ENCODE results near the gene EVA1A.
"Not testable (repeated sequence)": the region's sequence is repeated elsewhere in the genome, so short reads cannot be mapped to it uniquely, and the experiment has no call there.

The EVA1A gene

DNA sequence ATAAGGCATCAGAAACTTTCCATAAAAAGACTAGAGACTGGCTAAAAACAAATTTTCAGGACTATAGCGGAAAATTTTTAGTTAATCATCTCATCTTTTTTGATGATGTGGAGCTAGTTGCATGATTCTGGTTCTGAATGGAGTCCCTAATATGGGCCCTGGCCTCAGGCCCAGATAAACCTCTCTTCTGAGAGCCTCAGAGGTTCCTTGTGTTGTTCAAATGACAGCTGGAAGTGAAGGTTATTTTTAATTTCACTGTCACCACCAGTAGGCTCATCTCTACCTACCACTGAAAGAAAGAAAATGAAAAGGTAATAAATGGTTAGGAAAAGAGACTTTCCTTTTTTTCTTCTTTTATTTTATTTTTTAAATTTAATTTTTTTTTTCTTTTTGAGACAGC is 75.9 kb downstream of the EVA1A start:
- no peak for DNase-seq (ENCODE audit: low read depth, low spot score)
- no peaks in the 10 kb centered on the region for H3K9me3 ChIP-seq (ENCODE audit: insufficient read depth, low read length)
- H3K4me3 ChIP-seq (ENCODE audit: insufficient read length, low read depth), result no peak overlapping the region
- H3K27me3 ChIP-seq (ENCODE audit: insufficient read depth, insufficient read length), result no peaks in the 10 kb centered on the region
- no peaks in the 10 kb centered on the region for H3K36me3 ChIP-seq (ENCODE audit: insufficient read depth, insufficient read length, low read length)
- TF ChIP-seq ZNF274 (IDR thresholded peaks at IDR 0.05; ENCODE audit: low read depth, low read length) (no peak), SUZ12 (IDR thresholded peaks at IDR 0.05; ENCODE audit: extremely low read depth, insufficient read depth, insufficient read length) (no peak), YY1 (IDR thresholded peaks at IDR 0.05; ENCODE audit: insufficient read depth, insufficient read length) (no peak)
- H3K4me1 ChIP-seq (ENCODE audit: insufficient read depth, insufficient read length), result no peaks in the 10 kb centered on the region
- H3K9ac ChIP-seq (ENCODE audit: insufficient read length, low read depth), result no peak overlapping the region

DNA sequence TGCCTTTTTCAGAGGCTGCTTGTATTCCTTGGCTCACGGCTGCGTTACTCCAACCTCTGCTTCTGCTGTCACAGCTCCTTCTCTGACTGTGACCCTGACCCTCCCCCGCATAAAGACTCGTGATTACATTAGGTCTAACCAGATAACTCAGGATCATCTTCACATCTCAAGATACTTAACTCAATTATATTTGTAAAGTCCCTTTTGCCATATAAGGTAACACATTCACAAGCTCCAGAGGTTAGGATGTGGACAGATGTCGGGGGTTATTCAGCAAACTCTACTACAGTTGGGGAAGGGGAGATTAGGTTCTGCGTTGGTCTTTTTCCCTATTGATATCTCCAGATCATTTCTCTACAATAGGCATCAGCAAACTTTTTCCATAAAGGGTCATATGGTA is 76.9 kb downstream of the EVA1A start:
- Histone ChIP-seq H3K9ac (ENCODE audit: insufficient read length, low read depth) (no peak overlapping the region), H3K36me3 (ENCODE audit: insufficient read depth, insufficient read length, low read length) (no peaks in the 10 kb centered on the region), H3K27me3 (ENCODE audit: insufficient read depth, insufficient read length) (no peaks in the 10 kb centered on the region), H3K4me3 (ENCODE audit: insufficient read length, low read depth) (no peak overlapping the region), H3K9me3 (ENCODE audit: insufficient read depth, low read length) (no peaks in the 10 kb centered on the region), H3K4me1 (ENCODE audit: insufficient read depth, insufficient read length) (no peaks in the 10 kb centered on the region)
- no peak for DNase-seq (ENCODE audit: low read depth, low spot score)
- no peak for TF ChIP-seq ZNF274 (IDR thresholded peaks at IDR 0.05; ENCODE audit: low read depth, low read length)
- TF ChIP-seq YY1 (IDR thresholded peaks at IDR 0.05; ENCODE audit: insufficient read depth, insufficient read length), result no peak
- no peak for TF ChIP-seq SUZ12 (IDR thresholded peaks at IDR 0.05; ENCODE audit: extremely low read depth, insufficient read depth, insufficient read length)

GRCh38 chr2:75482398-75482797 is 78.3 kb downstream of the EVA1A start:
- TF ChIP-seq YY1 (IDR thresholded peaks at IDR 0.05; ENCODE audit: insufficient read depth, insufficient read length) (no peak), ZNF274 (IDR thresholded peaks at IDR 0.05; ENCODE audit: low read depth, low read length) (no peak), SUZ12 (IDR thresholded peaks at IDR 0.05; ENCODE audit: extremely low read depth, insufficient read depth, insufficient read length) (no peak)
- DNase-seq (ENCODE audit: low read depth, low spot score), result no peak
- Histone ChIP-seq H3K4me3 (ENCODE audit: insufficient read length, low read depth) (no peak overlapping the region), H3K9me3 (ENCODE audit: insufficient read depth, low read length) (peaks cover 4% of the 10 kb centered on the region; the same call in 1 of the 2 replicates), H3K9ac (ENCODE audit: insufficient read length, low read depth) (no peak overlapping the region), H3K4me1 (ENCODE audit: insufficient read depth, insufficient read length) (no peaks in the 10 kb centered on the region), H3K27me3 (ENCODE audit: insufficient read depth, insufficient read length) (no peaks in the 10 kb centered on the region), H3K36me3 (ENCODE audit: insufficient read depth, insufficient read length, low read length) (no peaks in the 10 kb centered on the region)

DNA sequence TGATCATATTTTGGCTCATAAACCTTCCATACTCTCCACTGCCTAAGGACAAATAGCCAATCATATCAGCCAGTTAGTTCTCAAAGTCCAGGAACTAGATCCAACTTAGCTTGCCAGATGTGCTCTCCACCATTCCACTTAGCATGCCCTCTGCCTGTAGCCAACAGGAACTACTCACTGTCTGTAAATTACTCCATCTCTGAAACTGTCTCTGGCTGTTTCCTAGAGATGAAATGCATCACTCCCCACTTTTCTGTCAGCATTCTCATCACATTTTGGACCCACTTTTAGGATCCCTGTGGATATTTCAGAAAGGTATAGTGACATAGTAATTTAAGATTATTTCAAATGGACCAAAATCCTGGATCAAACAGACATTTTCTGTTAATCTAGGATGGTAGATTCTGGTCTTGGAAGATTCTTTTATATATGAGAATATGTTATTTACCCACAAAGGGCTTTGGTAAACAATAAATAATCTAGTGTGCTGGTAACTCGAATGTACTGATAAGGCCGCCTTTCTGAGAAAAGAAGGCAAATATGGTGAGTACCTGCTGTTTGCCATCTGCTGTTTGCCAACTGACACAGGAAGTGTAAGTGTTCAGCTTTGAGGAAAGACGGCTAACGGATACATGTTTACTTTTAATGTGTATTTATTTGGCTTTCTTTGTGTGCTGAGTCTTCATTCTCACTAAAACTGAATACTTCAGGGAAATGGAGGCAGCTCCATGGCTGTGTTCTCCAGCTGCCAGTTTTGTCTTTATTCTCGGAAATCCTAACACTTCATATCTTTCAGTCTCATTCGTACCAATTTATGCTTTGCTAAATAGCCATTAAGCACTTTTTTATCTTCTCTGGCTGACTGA is 79.5 kb downstream of the EVA1A start:
- no peak overlapping the region for H3K4me3 ChIP-seq (ENCODE audit: insufficient read length, low read depth)
- no peak for DNase-seq (ENCODE audit: low read depth, low spot score)
- H3K9me3 ChIP-seq (ENCODE audit: insufficient read depth, low read length), result peaks cover 5% of the 10 kb centered on the region; the same call in 1 of the 2 replicates
- no peaks in the 10 kb centered on the region for H3K4me1 ChIP-seq (ENCODE audit: insufficient read depth, insufficient read length)
- no peaks in the 10 kb centered on the region for H3K36me3 ChIP-seq (ENCODE audit: insufficient read depth, insufficient read length, low read length)
- H3K9ac ChIP-seq (ENCODE audit: insufficient read length, low read depth), result no peak overlapping the region
- no peak for TF ChIP-seq YY1 (IDR thresholded peaks at IDR 0.05; ENCODE audit: insufficient read depth, insufficient read length)
- TF ChIP-seq ZNF274 (IDR thresholded peaks at IDR 0.05; ENCODE audit: low read depth, low read length), result no peak
- TF ChIP-seq SUZ12 (IDR thresholded peaks at IDR 0.05; ENCODE audit: extremely low read depth, insufficient read depth, insufficient read length), result no peak
- no peaks in the 10 kb centered on the region for H3K27me3 ChIP-seq (ENCODE audit: insufficient read depth, insufficient read length)

DNA sequence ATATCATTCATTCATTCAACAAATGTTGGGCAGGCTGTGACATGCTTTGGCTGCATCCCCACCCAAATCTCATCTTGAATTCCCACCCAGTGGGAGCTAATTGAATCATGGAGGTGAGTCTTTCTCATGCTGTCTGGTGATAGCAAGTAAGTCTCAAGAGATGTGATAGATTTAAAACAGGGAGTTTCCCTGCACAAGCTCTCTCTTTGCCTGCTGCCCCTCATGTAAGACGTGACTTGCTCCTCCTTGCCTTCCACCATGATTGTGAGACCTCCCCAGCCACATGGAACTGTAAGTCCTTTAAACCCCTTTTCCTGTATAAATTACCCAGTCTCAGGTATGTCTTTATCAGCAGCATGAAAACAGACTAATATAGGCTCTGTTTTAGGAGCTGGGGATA is 83.0 kb downstream of the EVA1A start:
- H3K4me3 ChIP-seq (ENCODE audit: insufficient read length, low read depth); H3K27me3 ChIP-seq (ENCODE audit: insufficient read depth, insufficient read length); H3K9ac ChIP-seq (ENCODE audit: insufficient read length, low read depth); H3K9me3 ChIP-seq (ENCODE audit: insufficient read depth, low read length); DNase-seq (ENCODE audit: low read depth, low spot score); H3K36me3 ChIP-seq (ENCODE audit: insufficient read depth, insufficient read length, low read length); H3K4me1 ChIP-seq (ENCODE audit: insufficient read depth, insufficient read length): not testable (repeated sequence)

GRCh38 chr2:75476761-75477160 is 84.0 kb downstream of the EVA1A start:
- Histone ChIP-seq H3K4me1 (ENCODE audit: insufficient read depth, insufficient read length) (no peaks in the 10 kb centered on the region), H3K27me3 (ENCODE audit: insufficient read depth, insufficient read length) (no peaks in the 10 kb centered on the region), H3K9ac (ENCODE audit: insufficient read length, low read depth) (no peak overlapping the region), H3K36me3 (ENCODE audit: insufficient read depth, insufficient read length, low read length) (no peaks in the 10 kb centered on the region), H3K4me3 (ENCODE audit: insufficient read length, low read depth) (no peak overlapping the region), H3K9me3 (ENCODE audit: insufficient read depth, low read length) (peaks cover 5% of the 10 kb centered on the region; the same call in 1 of the 2 replicates)
- no peak for DNase-seq (ENCODE audit: low read depth, low spot score)
- TF ChIP-seq ZNF274 (IDR thresholded peaks at IDR 0.05; ENCODE audit: low read depth, low read length) (no peak), SUZ12 (IDR thresholded peaks at IDR 0.05; ENCODE audit: extremely low read depth, insufficient read depth, insufficient read length) (no peak), YY1 (IDR thresholded peaks at IDR 0.05; ENCODE audit: insufficient read depth, insufficient read length) (no peak)

- Histone ChIP-seq H3K9me3 (ENCODE audit: insufficient read depth, low read length) (peaks cover 5% of the 10 kb centered on the region; the same call in 1 of the 2 replicates), H3K27me3 (ENCODE audit: insufficient read depth, insufficient read length) (no peaks in the 10 kb centered on the region), H3K9ac (ENCODE audit: insufficient read length, low read depth) (no peak overlapping the region), H3K4me3 (ENCODE audit: insufficient read length, low read depth) (no peak overlapping the region), H3K36me3 (ENCODE audit: insufficient read depth, insufficient read length, low read length) (no peaks in the 10 kb centered on the region), H3K4me1 (ENCODE audit: insufficient read depth, insufficient read length) (no peaks in the 10 kb centered on the region)
- no peak for DNase-seq (ENCODE audit: low read depth, low spot score)
- TF ChIP-seq YY1 (IDR thresholded peaks at IDR 0.05; ENCODE audit: insufficient read depth, insufficient read length) (no peak), ZNF274 (IDR thresholded peaks at IDR 0.05; ENCODE audit: low read depth, low read length) (no peak), SUZ12 (IDR thresholded peaks at IDR 0.05; ENCODE audit: extremely low read depth, insufficient read depth, insufficient read length) (no peak)
Measured at GRCh38 chr2:75475976-75476375, 84.8 kb downstream of the EVA1A start.

Data from NT2/D1 (cell line).